A549 (cell line): ENCODE data around the gene IL17REL. TPM values are rescaled to one million over a fixed set of nuclear protein-coding genes. Genes with fewer than 3 reads are reported as not detected.

Source experiments
- ATAC-seq, 2 experiments: fragments of 200-7000 bp in 1 of 2; fragments of >200 bp in 1 of 2; cut with Nextera tagmentation in 1 of 2; cut with Tn5 transposase in 1 of 2; 3 replicates each; pipeline versions ENCODE4 v1.8.0 to v1.9.1; 2018 to 2020; ENCODE audit warnings: mild to moderate bottlenecking in 1 of 2, moderate library complexity in 1 of 2
- CTCF ChIA-PET: fragments of 300-600 bp; sonication (Branson Sonifier 250); formaldehyde crosslinking; extraction: SDS; loops from one replicate; lab custom pipeline; 2021; ENCODE audit warnings: antibody characterized with exemption, inconsistent platforms; lab: Yijun Ruan, JAX
- POLR2A ChIA-PET: fragments of 350-600 bp; formaldehyde crosslinking; extraction: SDS; loops from one replicate; lab custom pipeline; 2021; ENCODE audit warnings: antibody characterized with exemption, inconsistent platforms; lab: Yijun Ruan, JAX
- DNase-seq, 2 experiments: peaks; one replicate each; pipeline versions ENCODE4 v3.0.0 to v3.0.0-alpha.2; 2011 to 2016; ENCODE audit warnings: low read depth in 1 of 2, low spot score in 1 of 2
- FAIRE-seq: peaks from 2 replicates; lab custom pipeline; 2011; peaks lifted over from hg19 to GRCh38; lab: Jason Lieb, UNC
- H3K27ac ChIP-seq, 2 experiments: fragments of >200 bp; sonication (Bioruptor Twin); formaldehyde crosslinking; 3 replicates each; pipeline ENCODE4 v1.5.1; 2016 to 2017
- H3K4me1 ChIP-seq: fragments of >200 bp; sonication (Bioruptor Twin); formaldehyde crosslinking; 3 replicates; pipeline ENCODE4 v1.6.1; 2016
- H3K4me2 ChIP-seq: fragments of >200 bp; sonication (Bioruptor Twin); formaldehyde crosslinking; 3 replicates; pipeline ENCODE4 v1.6.1; 2016
- H3K4me3 ChIP-seq: fragments of >200 bp; sonication (Bioruptor Twin); formaldehyde crosslinking; 3 replicates; pipeline ENCODE4 v1.5.1; 2016
- H3K9me3 ChIP-seq: fragments of >200 bp; sonication (Bioruptor Twin); formaldehyde crosslinking; 3 replicates; pipeline ENCODE4 v1.6.1; 2016
- BHLHE40 ChIP-seq: IDR thresholded peaks from 2 replicates; pipeline ENCODE4 v1.6.1; 2012; ENCODE audit warnings: low read depth, low read length, inconsistent platforms
- CBX2 ChIP-seq: fragments of 200-600 bp; sonication (generic); IDR thresholded peaks from 2 replicates; pipeline ENCODE4 v1.6.1; 2016; ENCODE audit warnings: low read depth, mild to moderate bottlenecking, borderline replicate concordance
- CHD2 ChIP-seq: fragments of 150-350 bp; IDR thresholded peaks from 2 replicates; pipeline ENCODE4 v1.6.1; 2014; ENCODE audit warnings: low read length; ENCODE audit not compliant: partially characterized antibody
- CHD4 ChIP-seq: fragments of 200-600 bp; sonication (generic); IDR thresholded peaks from 2 replicates; pipeline ENCODE4 v1.6.1; 2016; ENCODE audit warnings: antibody characterized with exemption, mild to moderate bottlenecking, borderline replicate concordance
- FOSL2 ChIP-seq, 2 experiments: fragments of 450-650 bp in 1 of 2; fragments of >200 bp in 1 of 2; sonication (Bioruptor Twin) in 1 of 2; formaldehyde crosslinking; IDR thresholded peaks; 2 replicates each; pipeline versions ENCODE4 v1.5.0 to v1.6.1; 2016 to 2020; ENCODE audit warnings: mild to moderate bottlenecking in 1 of 2, moderate library complexity in 1 of 2
- GATA3 ChIP-seq: IDR thresholded peaks from 2 replicates; pipeline ENCODE4 v1.6.1; 2012; ENCODE audit warnings: borderline replicate concordance
- HOXB13 ChIP-seq: fragments of 250-450 bp; sonication (Bioruptor Pico); IDR thresholded peaks from 2 replicates; pipeline ENCODE4 v1.5.0; 2020; ENCODE audit warnings: low read depth, mild to moderate bottlenecking, moderate library complexity
- HOXB5 ChIP-seq: fragments of 250-450 bp; sonication (Bioruptor Pico); IDR thresholded peaks from 2 replicates; pipeline ENCODE4 v1.5.0; 2020; ENCODE audit warnings: mild to moderate bottlenecking, moderate library complexity
- KDM1A ChIP-seq: fragments of 200-600 bp; sonication (generic); IDR thresholded peaks from 2 replicates; pipeline ENCODE4 v1.6.1; 2016; ENCODE audit warnings: low read depth, mild to moderate bottlenecking
- KDM5A ChIP-seq: fragments of 200-600 bp; sonication (generic); IDR thresholded peaks from 2 replicates; pipeline ENCODE4 v1.6.1; 2016; ENCODE audit warnings: antibody characterized with exemption, mild to moderate bottlenecking
- MAFK ChIP-seq: fragments of 450-650 bp; IDR thresholded peaks from 2 replicates; pipeline ENCODE4 v1.6.1; 2014; ENCODE audit not compliant: partially characterized antibody
- NR3C1 ChIP-seq: fragments of >200 bp; sonication (Bioruptor Twin); formaldehyde crosslinking; IDR thresholded peaks from 3 replicates; pipeline ENCODE4 v1.6.1; 2017
- POLR2A ChIP-seq: IDR thresholded peaks from 2 replicates; pipeline ENCODE4 v1.6.1; 2012; ENCODE audit warnings: mild to moderate bottlenecking, low read length
- RARB ChIP-seq: fragments of 250-450 bp; sonication (Bioruptor Pico); IDR thresholded peaks from 2 replicates; pipeline ENCODE4 v1.8.0; 2021; ENCODE audit warnings: mild to moderate bottlenecking, moderate library complexity
- RNF2 ChIP-seq: fragments of 200-600 bp; sonication (generic); IDR thresholded peaks from 2 replicates; pipeline ENCODE4 v1.6.1; 2016; ENCODE audit warnings: low read depth, mild to moderate bottlenecking, antibody characterized with exemption, moderate library complexity, borderline replicate concordance
- SREBF2 ChIP-seq: fragments of 450-650 bp; IDR thresholded peaks from 2 replicates; pipeline ENCODE4 v1.6.1; 2014; ENCODE audit warnings: mild to moderate bottlenecking, moderate library complexity
- TFCP2L1 ChIP-seq: fragments of 250-450 bp; sonication (Bioruptor Pico); IDR thresholded peaks from 2 replicates; pipeline ENCODE4 v1.5.0; 2021; ENCODE audit warnings: mild to moderate bottlenecking
- ZFP36 ChIP-seq: fragments of 450-650 bp; IDR thresholded peaks from 2 replicates; pipeline ENCODE4 v1.6.1; 2014; ENCODE audit warnings: borderline replicate concordance; ENCODE audit not compliant: partially characterized antibody
- ZSCAN20 ChIP-seq: fragments of 250-450 bp; sonication (Bioruptor Pico); IDR thresholded peaks from 2 replicates; pipeline ENCODE4 v1.8.0; 2022; ENCODE audit warnings: mild to moderate bottlenecking, moderate library complexity
- WGBS: methylation state at CpG from one replicate; pipeline ENCODE4 v1.1.6; 2017; ENCODE audit errors: missing lambda C conversion rate; 5-methylcytosine and 5-hydroxymethylcytosine counted together
- polyA plus RNA-seq, 4 experiments: library from polyadenylated mRNA; depleted of rRNA in 3 of 4; stranded (reverse); fragments of >200 nt; fragmentation: RNase III in 1 of 4; extraction: RNeasy Plus Mini Kit Qiagen cat#74134 plus additional on column Dnase treatment in 1 of 4; gene quantifications; 2 replicates in 3 of 4; 3 replicates in 1 of 4; pipeline ENCODE4 v1.2.3, GENCODE V29; 2011 to 2017
- TF ChIP-seq, protein P1 (sequence below): fragments of 250-450 bp; sonication (Bioruptor Pico); IDR thresholded peaks from 2 replicates; pipeline ENCODE4 v1.5.0; 2021; ENCODE audit warnings: mild to moderate bottlenecking, moderate library complexity, borderline replicate concordance
- TF ChIP-seq, protein P2 (sequence below): fragments of 450-650 bp; IDR thresholded peaks from 2 replicates; pipeline ENCODE4 v1.6.1; 2014; ENCODE audit warnings: antibody characterized with exemption
- TF ChIP-seq, protein P3 (sequence below): fragments of 150-350 bp; IDR thresholded peaks from 2 replicates; pipeline ENCODE4 v1.6.1; 2014; ENCODE audit warnings: low read depth, mild to moderate bottlenecking, low read length
- TF ChIP-seq, protein P4 (sequence below): fragments of >200 bp; sonication (Bioruptor Twin); formaldehyde crosslinking; IDR thresholded peaks from 2 replicates; pipeline ENCODE4 v1.6.1; 2016

IL17REL gene
- polyA plus RNA-seq, 2 of the 4 experiments (the other 2 are of a cell fraction), result 0.06 TPM; not detected in 1

DNA sequence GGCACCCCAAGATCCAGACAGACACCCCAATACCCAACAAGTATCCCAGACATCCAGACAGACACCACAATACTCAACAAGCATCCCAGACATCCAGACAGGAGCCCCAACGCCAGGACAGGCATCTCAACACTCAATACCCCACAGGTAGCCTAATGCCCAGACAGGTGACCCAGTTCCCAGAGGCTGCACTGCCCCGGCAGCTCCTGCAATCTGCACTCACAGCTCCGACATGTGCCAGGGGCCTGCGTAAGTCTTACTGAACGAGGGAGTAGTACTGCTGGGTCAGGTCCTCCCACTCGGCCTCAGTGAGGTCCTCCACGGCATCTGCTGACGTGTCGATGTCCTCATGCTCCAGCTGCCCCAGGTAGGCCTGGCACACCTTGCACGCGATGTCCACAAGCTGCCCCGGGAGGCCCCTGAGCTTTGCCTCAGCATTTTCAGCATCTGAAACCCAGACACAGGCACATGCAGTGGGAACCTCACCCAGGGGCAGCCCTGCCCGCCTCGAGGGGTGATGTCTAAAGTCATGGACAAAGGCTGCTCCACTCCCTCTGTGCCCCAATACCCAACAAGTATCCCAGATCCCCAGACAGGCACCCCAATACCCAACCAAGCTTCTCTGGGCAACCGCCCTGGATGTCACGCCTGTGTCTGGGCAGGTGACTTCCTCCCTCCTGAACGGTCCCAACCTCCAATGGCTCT, 28.9 kb upstream of the IL17REL start:
- ChIA-PET POLR2A (no interaction called here), CTCF (interaction anchor here (1.1 to 2.1 kb wide), 2 partner anchors 9 to 11 kb away, joined by 3 to 10 read pairs; no protein-coding TSS in a partner anchor)
- H3K4me1 ChIP-seq, result no peaks in the 10 kb centered on the region
- no peak for DNase-seq
- no peak for TF ChIP-seq CHD4
- TF ChIP-seq ZFP36, result no peak
- TF ChIP-seq HOXB5 (CRISPR knock-in tag), result no peak
- TF ChIP-seq, protein P1, sequence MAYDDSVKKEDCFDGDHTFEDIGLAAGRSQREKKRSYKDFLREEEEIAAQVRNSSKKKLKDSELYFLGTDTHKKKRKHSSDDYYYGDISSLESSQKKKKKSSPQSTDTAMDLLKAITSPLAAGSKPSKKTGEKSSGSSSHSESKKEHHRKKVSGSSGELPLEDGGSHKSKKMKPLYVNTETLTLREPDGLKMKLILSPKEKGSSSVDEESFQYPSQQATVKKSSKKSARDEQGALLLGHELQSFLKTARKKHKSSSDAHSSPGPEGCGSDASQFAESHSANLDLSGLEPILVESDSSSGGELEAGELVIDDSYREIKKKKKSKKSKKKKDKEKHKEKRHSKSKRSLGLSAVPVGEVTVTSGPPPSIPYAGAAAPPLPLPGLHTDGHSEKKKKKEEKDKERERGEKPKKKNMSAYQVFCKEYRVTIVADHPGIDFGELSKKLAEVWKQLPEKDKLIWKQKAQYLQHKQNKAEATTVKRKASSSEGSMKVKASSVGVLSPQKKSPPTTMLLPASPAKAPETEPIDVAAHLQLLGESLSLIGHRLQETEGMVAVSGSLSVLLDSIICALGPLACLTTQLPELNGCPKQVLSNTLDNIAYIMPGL (CRISPR knock-in tag), result no peak
- TF ChIP-seq RARB (CRISPR knock-in tag), result no peak
- no peak for TF ChIP-seq KDM5A
- TF ChIP-seq, protein P2, sequence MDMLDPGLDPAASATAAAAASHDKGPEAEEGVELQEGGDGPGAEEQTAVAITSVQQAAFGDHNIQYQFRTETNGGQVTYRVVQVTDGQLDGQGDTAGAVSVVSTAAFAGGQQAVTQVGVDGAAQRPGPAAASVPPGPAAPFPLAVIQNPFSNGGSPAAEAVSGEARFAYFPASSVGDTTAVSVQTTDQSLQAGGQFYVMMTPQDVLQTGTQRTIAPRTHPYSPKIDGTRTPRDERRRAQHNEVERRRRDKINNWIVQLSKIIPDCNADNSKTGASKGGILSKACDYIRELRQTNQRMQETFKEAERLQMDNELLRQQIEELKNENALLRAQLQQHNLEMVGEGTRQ, result no peak
- TF ChIP-seq CHD2, result no peak
- TF ChIP-seq POLR2A, result no peak
- TF ChIP-seq RNF2, result no peak
- TF ChIP-seq, protein P3, sequence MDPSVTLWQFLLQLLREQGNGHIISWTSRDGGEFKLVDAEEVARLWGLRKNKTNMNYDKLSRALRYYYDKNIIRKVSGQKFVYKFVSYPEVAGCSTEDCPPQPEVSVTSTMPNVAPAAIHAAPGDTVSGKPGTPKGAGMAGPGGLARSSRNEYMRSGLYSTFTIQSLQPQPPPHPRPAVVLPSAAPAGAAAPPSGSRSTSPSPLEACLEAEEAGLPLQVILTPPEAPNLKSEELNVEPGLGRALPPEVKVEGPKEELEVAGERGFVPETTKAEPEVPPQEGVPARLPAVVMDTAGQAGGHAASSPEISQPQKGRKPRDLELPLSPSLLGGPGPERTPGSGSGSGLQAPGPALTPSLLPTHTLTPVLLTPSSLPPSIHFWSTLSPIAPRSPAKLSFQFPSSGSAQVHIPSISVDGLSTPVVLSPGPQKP, result no peak
- TF ChIP-seq ZSCAN20 (CRISPR knock-in tag), result no peak
- TF ChIP-seq GATA3, result no peak
- no peak for TF ChIP-seq FOSL2 (IDR thresholded peaks at IDR 0.05)
- TF ChIP-seq FOSL2 (CRISPR knock-in tag; IDR thresholded peaks at IDR 0.05), result no peak
- no peak for TF ChIP-seq TFCP2L1 (CRISPR knock-in tag)
- no peak for TF ChIP-seq BHLHE40
- TF ChIP-seq KDM1A, result no peak
- no peak for TF ChIP-seq MAFK
- TF ChIP-seq NR3C1, result no peak
- no peak overlapping the region for H3K27ac ChIP-seq
- no peak for ATAC-seq
- 24% methylated on average over 5 of the region's 17 CpGs for WGBS
- H3K4me2 ChIP-seq, result no peak overlapping the region
- H3K9me3 ChIP-seq, result peaks cover 9% of the 10 kb centered on the region; the same call in 1 of the 3 replicates
- no peak overlapping the region for H3K4me3 ChIP-seq
- FAIRE-seq, result no peak

DNA sequence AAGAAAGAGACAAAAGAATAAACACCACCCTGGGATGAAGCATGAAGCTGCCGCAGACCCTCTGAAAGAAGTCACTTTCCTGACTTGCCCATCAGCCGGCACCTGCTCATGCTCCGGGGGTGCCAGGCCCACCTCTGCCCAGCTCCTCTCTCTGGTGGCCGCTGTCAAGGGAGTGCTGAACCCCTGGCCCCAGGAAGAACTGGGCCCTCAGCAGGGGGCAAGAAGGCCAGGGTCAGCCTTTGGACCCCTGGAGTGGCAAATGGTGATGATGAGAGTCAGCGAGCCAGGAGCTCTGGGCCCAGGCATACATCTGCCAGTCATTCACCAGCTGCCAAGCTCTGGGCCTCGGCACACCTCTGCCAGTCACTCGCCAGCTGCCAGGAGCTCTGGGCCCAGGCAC, 28.2 kb upstream of the IL17REL start:
- WGBS, result 68% methylated on average over 4 of the region's 7 CpGs
- ChIA-PET CTCF (interaction anchor here (1.1 to 2.1 kb wide), 2 partner anchors 10 kb away, joined by 3 to 10 read pairs; no protein-coding TSS in a partner anchor), POLR2A (no interaction called here)
- no peak overlapping the region for H3K27ac ChIP-seq
- DNase-seq, result no peak
- no peaks in the 10 kb centered on the region for H3K4me1 ChIP-seq
- no peak for FAIRE-seq
- no peak overlapping the region for H3K4me3 ChIP-seq
- no peak overlapping the region for H3K4me2 ChIP-seq
- TF ChIP-seq ZFP36 (no peak), HOXB13 (CRISPR knock-in tag) (no peak), CBX2 (no peak), SREBF2 (no peak), MAFK (no peak)
- TF ChIP-seq, protein P2, result no peak
- TF ChIP-seq, protein P4, sequence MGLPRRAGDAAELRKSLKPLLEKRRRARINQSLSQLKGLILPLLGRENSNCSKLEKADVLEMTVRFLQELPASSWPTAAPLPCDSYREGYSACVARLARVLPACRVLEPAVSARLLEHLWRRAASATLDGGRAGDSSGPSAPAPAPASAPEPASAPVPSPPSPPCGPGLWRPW, result no peak
- H3K9me3 ChIP-seq, result peaks cover 9% of the 10 kb centered on the region; the same call in 1 of the 3 replicates
- no peak for ATAC-seq
